Activated T-cell treated with anti-CD3 and anti-CD28 coated beads, Interleukin-2, amount 50 U/mL, for 1 hour (primary cell): ENCODE data around the gene SIGLEC9.

Experiments
- DNase-seq: peaks from one replicate; pipeline ENCODE4 v3.0.0-alpha.2; 2020

The SIGLEC9 gene

DNA sequence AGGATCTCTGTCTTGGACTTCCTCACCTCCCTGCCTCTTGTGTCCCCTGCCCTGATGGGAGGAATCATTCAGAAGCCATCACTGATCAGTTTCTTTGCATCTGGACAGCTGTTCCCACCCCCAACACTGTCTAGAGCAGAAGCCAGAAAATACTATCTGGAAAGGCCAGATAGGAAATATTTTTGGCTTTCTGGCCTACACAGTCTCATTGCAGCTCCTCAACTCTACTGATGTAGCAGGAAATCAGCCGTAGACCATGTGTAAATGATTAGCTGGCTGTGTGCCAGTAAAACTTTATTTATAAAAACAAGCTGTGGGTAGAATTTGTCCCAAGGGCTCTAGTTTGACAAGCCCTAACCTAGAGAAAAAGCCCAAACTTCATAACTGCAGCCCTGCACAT is 23.0 kb downstream of the SIGLEC9 start:
- no peak for DNase-seq

DNA sequence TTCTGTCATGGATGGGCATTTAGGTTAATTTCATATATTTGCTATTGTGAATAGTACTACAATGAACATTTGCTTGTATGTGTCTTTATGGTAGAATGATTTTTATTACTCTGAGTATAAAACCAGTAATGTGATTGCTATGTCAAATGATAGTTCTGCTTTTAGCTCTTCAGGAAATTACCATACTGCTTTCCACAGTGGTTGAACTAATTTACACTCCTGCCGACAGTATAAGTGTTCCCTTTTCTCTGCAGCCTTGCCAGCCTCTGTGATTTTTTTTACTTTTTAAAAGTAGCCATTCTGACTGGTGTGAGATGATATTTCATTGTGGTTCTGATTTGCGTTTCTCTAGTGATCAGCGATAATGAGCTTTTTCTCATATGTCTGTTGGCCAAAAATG is 23.9 kb downstream of the SIGLEC9 start:
- DNase-seq, result no peak

- DNase-seq, result no peak
These were observed 25.9 kb downstream of the SIGLEC9 start for GRCh38 chr19:51150627-51151026.

- no peak for DNase-seq
These were observed 32.0 kb downstream of the SIGLEC9 start for GRCh38 chr19:51156710-51157109.

GRCh38 chr19:51157265-51157664 is 32.6 kb downstream of the SIGLEC9 start:
- DNase-seq, result no peak

DNA sequence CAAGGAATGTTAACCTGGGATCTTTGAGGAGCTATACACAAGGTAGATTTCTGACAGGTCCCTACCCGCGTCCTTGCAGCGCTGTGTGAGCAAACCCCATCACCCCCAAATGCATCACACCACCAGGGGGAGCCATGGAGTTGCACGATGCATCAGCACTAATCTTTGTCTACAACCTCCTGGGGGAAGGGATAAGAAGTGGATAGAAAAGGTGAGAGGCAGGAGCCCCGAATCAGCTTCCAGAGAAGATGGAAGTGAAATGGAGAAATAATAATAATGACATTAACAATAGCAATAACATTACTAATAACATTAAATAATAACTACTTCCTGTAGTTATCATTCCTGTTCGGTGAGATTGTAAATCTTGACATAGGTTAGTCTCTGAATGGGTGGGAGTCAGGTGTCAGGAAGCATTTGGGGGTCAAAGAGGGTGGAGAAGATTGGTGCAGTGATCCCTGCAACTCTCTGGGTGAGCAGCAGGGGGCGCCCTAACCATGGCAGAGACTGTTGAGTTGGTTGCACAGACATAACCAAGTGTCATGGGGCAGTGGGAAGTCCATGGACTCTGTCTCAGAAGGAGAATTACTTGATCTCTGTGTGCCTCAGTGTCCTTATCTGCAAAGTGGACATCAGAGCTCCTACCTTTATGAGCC is 33.9 kb downstream of the SIGLEC9 start:
- DNase-seq, result peak; percentile 74

DNA sequence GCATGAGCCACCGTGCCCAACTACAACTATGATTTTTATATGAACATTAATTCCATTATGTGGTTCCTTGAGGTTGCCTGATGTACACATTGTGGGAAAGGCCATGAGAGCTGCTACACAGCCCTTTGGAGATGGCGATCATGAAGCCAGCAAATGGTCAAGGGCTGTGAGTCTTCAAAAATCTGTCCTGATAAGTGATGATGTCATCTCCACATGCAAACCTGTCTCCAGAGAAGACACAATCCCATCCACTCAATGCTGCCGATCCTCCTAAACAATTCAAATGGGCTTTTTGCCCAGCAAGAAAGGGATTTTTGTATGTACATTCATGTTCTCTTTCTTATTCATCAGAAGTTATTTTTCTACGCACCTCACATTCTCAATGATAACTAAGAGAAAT is 35.0 kb downstream of the SIGLEC9 start:
- no peak for DNase-seq

DNA sequence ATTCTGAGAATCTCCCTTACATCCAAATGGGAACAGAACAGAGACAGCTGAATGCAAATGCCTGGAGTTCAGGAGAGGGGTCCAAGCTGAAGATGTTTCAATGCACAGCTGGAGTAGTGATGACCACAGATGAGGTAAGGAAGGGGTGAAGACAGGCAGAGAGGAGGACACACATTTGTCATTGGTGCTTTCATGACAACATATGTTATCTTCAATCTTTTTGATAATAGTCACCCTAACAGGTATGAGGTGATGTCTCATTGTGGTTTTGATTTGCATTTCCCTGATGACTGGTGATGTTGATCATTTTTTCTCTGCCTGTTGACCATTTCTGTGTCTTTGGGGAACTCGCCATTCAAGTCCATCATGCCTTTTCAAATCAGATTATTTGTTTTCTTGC is 36.6 kb downstream of the SIGLEC9 start:
- DNase-seq, result no peak

DNA sequence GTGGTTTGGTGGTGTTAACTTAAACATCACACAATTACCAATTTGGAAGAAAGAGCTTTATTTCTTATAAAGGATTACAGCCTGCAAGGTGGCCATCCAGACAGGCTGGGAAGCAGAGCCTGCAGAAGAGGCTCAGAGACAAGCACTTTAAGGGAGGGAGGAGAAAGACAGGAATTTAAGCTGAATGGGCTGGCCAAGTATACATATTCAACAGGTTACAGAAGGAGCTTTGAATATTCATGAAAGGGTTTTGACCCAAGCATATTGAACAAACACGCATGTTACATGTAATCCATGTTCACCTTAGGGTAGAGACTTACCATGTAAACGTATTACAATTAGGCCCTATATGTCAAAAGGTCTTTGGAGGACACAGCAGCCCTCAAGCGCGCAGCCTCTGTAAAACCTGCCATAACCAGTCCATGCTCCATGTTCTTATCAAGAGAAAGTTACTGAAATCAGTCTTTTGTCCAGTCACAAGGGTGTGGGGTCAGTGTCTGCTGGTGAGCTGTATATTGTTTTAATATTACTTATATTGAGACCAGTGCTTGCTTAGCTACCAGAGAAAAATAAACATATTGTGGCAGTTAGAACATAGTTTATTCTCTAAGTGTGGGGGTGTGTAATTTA is 37.3 kb downstream of the SIGLEC9 start:
- DNase-seq, result no peak

DNA sequence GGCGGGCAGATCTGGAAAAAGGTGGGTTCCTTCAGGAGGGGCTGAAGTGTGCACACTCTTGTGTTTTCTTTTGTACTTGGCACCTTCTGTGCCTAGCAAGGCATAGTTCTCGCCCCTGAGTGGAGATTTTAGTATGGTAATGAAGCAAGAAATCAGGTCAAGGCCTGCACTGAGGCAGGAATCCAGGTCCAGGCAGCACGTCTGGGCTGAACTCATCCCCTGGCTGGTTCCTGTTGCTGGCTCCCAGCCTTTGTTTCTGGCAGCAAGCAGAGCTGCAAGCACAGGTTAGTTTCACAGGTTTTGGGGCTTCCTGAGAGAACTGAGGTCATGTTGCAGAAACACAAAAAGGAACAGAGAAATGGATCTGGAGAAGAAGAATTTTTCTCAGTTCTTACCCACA is 38.6 kb downstream of the SIGLEC9 start:
- DNase-seq, result no peak

DNA sequence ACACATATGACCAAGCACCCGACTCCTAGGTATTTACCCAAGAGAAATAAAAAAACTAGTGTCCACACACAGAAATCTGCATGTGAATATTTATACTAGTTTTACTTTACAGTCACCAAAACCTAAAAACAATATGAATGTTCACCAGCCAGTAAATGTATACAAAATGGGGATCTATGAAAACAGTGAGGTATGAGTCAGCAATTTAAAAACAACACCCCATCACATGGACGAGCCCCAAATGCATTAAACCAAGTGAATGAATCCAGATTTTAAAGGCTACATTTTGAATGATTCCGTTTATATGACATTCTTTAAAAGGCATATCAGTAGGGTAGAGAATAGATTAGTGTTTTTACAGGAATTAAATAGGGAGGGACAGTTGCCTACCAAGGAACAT is 39.5 kb downstream of the SIGLEC9 start:
- DNase-seq, result no peak

DNA sequence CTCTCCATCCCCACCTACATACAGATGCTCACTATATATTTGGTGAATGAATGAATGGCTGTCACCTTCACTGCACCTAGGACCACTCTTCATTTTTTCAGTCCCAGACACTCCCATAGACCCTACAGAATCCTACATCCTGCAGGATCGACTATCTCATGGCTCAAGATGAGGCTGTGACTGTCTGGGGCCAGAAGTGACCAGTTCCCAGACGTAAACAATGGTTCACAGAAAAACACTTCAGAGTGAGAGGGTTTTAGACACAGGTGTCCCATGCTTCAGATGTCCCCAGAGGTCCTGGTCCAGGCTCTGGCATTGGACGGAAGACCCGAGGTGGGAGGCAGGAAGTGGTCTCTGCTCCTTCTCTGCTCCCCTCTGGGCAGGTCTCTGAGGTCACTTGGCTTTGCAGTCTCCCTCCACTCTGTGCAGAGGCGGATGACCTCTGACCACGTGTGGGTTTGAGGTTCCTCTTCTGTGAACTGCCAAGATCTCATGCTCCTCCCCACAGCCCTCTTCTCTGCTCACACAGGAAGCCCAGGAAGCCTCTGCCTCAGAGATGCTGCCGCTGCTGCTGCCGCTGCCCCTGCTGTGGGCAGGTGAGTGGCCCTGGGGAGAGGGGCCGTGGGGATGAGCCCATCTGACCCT is 42.3 kb downstream of the SIGLEC9 start:
- DNase-seq, result no peak

GRCh38 chr19:51168564-51169282 is 44.0 kb downstream of the SIGLEC9 start:
- DNase-seq, result no peak

GRCh38 chr19:51169283-51169918 is 44.7 kb downstream of the SIGLEC9 start:
- peak; percentile 73 for DNase-seq

GRCh38 chr19:51172223-51172622 is 47.5 kb downstream of the SIGLEC9 start:
- no peak for DNase-seq

DNA sequence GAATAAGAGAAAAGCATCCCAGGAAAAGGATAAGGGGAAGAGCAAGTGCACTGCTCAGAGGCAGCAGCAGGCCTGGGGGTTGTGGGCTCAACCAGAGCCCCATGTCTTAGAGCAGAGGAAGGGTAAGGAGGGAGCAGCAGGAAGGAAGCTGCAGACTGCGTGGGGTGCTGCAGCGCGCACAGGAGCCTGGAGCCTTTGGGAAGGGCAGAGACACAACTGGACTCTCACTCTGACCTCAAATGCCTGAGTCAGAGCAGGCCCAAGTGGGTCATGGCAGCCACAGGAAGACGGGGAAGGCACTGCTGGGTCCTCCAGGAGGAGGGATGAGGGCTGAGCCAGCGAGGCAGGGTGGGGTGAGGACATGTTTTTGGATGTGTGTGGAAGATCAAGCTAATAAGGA is 49.0 kb downstream of the SIGLEC9 start:
- DNase-seq, result no peak

- DNase-seq, result no peak
These were observed 54.5 kb downstream of the SIGLEC9 start for GRCh38 chr19:51179256-51179655.
